PC-9 (cell line): ENCODE data around the gene AUTS2.

Source experiments
- EZH2 ChIP-seq: fragments of 200-600 bp; sonication (generic); IDR thresholded peaks from 2 replicates; pipeline ENCODE4 v1.8.0; 2017; ENCODE audit warnings: antibody characterized with exemption, low read depth
- TF ChIP-seq, protein P1 (sequence below): fragments of 200-600 bp; sonication (generic); conservative IDR thresholded peaks from 2 replicates; pipeline ENCODE4 v1.6.1; 2017; ENCODE audit warnings: mixed run types, antibody characterized with exemption, mild to moderate bottlenecking, moderate library complexity

DNA sequence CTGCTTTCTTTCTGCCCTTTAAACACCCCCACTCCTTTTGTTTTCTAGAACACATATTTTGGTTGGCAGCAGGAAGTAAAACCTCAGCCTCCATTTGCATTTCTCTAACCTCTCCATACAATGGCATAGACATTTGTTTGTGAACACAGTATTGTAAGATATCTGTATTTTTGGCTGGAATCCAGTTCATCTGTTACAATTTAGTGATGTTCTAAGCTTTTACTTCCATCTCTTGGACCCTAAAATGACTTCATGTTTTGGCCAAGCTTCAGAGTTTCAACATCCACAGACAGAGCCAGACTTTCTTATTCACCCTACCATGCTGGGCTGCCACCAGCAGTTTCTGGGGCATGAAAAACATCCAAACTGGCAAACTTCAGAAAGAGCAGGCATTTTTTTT, 21.1 kb upstream of the AUTS2 start:
- TF ChIP-seq EZH2: no peak
- TF ChIP-seq, protein P1, sequence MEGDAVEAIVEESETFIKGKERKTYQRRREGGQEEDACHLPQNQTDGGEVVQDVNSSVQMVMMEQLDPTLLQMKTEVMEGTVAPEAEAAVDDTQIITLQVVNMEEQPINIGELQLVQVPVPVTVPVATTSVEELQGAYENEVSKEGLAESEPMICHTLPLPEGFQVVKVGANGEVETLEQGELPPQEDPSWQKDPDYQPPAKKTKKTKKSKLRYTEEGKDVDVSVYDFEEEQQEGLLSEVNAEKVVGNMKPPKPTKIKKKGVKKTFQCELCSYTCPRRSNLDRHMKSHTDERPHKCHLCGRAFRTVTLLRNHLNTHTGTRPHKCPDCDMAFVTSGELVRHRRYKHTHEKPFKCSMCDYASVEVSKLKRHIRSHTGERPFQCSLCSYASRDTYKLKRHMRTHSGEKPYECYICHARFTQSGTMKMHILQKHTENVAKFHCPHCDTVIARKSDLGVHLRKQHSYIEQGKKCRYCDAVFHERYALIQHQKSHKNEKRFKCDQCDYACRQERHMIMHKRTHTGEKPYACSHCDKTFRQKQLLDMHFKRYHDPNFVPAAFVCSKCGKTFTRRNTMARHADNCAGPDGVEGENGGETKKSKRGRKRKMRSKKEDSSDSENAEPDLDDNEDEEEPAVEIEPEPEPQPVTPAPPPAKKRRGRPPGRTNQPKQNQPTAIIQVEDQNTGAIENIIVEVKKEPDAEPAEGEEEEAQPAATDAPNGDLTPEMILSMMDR: no peak
